GOT3 (cell line): ENCODE measurements around the gene SRI.

Experiments used
- DNase-seq: peaks from one replicate; lab custom pipeline; 2025; ENCODE audit warnings: mixed read lengths; lab: John Stamatoyannopoulos, UW

Gene SRI

GRCh38 chr7:88224601-88225275 lies 4.9 kb upstream of the SRI start:
- no peak for DNase-seq

GRCh38 chr7:88223265-88223664 lies 3.4 kb upstream of the SRI start:
- no peak for DNase-seq

GRCh38 chr7:88218836-88219605 lies 817 bp downstream of the SRI start:
- DNase-seq: no peak

- DNase-seq: no peak
Observed at GRCh38 chr7:88218429-88218745, 1.5 kb downstream of the SRI start.

- no peak for DNase-seq
Observed at GRCh38 chr7:88217675-88218428, 2.0 kb downstream of the SRI start.

GRCh38 chr7:88216276-88216675 lies 3.6 kb downstream of the SRI start:
- no peak for DNase-seq

- DNase-seq: no peak
Observed at GRCh38 chr7:88215295-88215694, 4.5 kb downstream of the SRI start.

GRCh38 chr7:88214456-88214855 lies 5.4 kb downstream of the SRI start:
- no peak for DNase-seq

GRCh38 chr7:88212918-88213317 lies 6.9 kb downstream of the SRI start:
- DNase-seq: no peak

GRCh38 chr7:88208521-88208920 lies 11.3 kb downstream of the SRI start:
- DNase-seq: no peak

GRCh38 chr7:88206254-88206653 lies 13.6 kb downstream of the SRI start:
- no peak for DNase-seq

GRCh38 chr7:88205179-88205578 lies 14.7 kb downstream of the SRI start:
- no peak for DNase-seq

- DNase-seq: no peak
Observed at GRCh38 chr7:88204525-88205110, 15.2 kb downstream of the SRI start.

- DNase-seq: no peak
Observed at GRCh38 chr7:88203401-88203800, 16.4 kb downstream of the SRI start.

- no peak for DNase-seq
Observed at GRCh38 chr7:88202799-88203198, 17.0 kb downstream of the SRI start.

- DNase-seq: no peak
Observed at GRCh38 chr7:88202278-88202677, 17.6 kb downstream of the SRI start.

- DNase-seq: no peak
Observed at GRCh38 chr7:88201305-88201704, 18.5 kb downstream of the SRI start.

- DNase-seq: no peak
Observed at GRCh38 chr7:88200789-88201188, 19.0 kb downstream of the SRI start.

GRCh38 chr7:88200261-88200660 lies 19.6 kb downstream of the SRI start:
- DNase-seq: no peak

- DNase-seq: no peak
Observed at GRCh38 chr7:88191911-88192310, 27.9 kb downstream of the SRI start.

- DNase-seq: no peak
Observed at GRCh38 chr7:88185650-88186049, 34.2 kb downstream of the SRI start.

GRCh38 chr7:88184848-88185304 lies 35.0 kb downstream of the SRI start:
- no peak for DNase-seq

- no peak for DNase-seq
Observed at GRCh38 chr7:88183051-88183450, 36.8 kb downstream of the SRI start.
